NCI-H526 (cell line): ENCODE measurements around the gene DNAAF6.
"Not testable (repeated sequence)": the region's sequence is repeated elsewhere in the genome, so short reads cannot be mapped to it uniquely, and the experiment has no call there.

Experiments
- DNase-seq, 2 experiments: peaks; one replicate each; lab custom pipeline; 2025; lab: John Stamatoyannopoulos, UW

DNAAF6 gene

GRCh38 chrX:107205770-107206696, at the start of gene DNAAF6, which contains the start of gene NUP62CL:
Gene DNAAF6 (plus strand): TSS chrX:107206611. CDS start chrX:107212876, 6,265 bp downstream.
Gene NUP62CL (minus strand): TSS chrX:107206433. CDS start chrX:107175146, 31,287 bp downstream.
- DNase-seq: peak; percentile 78 to 88

DNA sequence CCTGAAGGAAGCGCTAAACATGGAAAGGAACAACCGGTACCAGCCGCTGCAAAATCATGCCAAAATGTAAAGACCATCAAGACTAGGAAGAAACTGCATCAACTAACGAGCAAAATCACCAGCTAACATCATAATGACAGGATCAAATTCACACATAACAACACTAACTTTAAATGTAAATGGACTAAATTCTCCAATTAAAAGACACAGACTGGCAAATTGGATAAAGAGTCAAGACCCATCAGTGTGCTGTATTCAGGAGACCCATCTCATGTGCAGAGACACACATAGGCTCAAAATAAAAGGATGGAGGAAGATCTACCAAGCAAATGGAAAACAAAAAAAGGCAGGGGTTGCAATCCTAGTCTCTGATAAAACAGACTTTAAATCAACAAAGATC, 48.8 kb upstream of the DNAAF6 start:
- not testable (repeated sequence) for DNase-seq

GRCh38 chrX:107167163-107167921, 39.1 kb upstream of the DNAAF6 start:
- no peak for DNase-seq

- no peak for DNase-seq
Observed at GRCh38 chrX:107168257-107168656, 38.2 kb upstream of the DNAAF6 start.

- DNase-seq: no peak
Observed at GRCh38 chrX:107168712-107169111, 37.7 kb upstream of the DNAAF6 start.

DNA sequence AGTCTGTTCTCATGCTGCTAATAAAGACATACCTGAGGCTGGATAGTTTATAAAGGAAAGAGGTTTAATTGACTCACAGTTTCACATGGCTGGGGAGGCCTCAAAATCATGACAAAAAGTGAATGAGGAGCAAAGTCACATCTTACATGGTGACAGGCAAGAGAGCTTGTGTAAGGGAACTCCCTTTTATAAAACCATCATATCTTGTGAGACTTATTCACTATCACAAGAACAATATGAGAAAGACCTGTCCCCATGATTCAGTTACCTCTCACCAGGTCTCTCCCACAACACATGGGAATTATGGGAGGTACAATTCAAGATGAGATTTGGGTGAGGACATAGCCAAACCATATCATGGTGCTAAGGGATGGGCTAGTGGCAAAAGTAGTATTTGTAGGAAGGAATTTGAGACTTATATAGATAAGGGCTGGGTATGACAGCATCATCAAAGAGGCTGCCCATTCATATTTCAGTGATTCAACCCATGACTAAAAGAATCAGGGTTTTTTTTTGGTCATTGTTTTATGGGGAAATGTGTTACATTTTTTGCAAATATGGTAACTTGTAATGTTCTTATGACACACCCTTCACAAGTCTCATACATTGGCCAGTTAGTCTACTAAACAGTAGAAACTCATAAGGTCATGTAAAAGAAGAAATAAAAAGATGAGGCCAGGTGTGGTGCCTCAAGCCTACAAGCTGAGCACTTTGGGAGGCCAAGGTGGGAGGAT, 34.9 kb upstream of the DNAAF6 start:
- no peak for DNase-seq

DNA sequence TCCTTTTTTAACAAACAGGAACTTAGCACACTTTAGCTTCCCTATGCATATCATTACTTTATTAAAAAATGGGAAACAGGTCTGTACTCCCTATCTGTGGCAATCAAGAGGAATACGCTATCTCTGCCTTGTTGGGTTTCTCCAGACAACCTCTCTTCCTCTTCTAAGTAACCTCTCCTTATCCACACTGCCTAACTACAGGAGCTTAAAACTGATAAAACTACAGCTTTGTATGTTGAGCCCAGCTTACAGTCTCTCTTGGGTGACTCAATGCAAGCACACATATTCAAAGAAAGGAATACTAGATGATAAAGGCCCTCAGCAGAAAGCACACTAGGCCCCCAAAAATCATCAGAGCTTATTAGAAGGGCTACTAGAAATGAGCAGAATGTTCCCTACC, 9.1 kb upstream of the DNAAF6 start:
- no peak for DNase-seq

DNA sequence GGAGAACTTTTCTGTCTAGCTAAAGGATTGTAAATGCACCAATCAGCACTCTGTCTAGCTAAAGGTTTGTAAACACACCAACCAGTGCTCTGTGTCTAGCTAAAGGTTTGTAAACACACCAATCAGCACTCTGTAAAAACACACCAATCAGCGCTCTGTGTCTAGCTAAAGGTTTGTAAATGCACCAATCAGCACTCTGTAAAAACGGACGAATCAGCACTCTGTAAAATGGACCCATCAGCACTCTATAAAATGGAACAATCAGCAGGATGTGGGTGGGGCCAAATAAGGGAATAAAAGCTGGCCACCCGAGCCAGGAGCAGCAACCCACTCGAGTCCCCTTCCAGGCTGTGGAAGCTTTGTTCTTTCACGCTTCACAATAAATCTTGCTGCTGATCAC, 8.3 kb upstream of the DNAAF6 start:
- DNase-seq: not testable (repeated sequence)

GRCh38 chrX:107199491-107199890, 6.9 kb upstream of the DNAAF6 start:
- no peak for DNase-seq

DNA sequence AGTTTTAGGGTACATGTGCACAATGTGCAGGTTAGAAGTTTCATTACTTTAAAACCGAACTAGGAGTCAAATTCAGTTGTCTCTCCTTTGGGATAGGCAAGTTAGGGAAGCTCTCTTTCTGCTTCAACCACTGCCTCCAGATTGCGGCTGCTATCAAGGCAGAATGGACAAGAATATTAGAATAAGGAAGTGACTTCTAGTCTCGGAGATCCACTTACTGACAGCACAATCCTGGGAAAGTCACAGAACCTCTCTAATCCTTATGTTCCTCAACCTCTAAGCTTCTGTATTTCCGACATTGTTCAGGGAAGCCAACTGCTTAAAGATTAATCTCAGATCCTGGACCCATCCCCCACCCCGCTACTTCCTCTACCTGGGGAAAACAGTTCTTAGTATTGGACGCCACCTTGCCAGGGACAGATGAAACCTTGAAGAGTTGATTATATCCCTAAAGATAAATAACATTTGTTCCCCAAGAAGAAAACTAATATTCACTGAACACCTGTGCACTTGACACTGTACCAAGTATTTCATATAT, 2.3 kb upstream of the DNAAF6 start:
- no peak for DNase-seq

GRCh38 chrX:107206697-107207065, 270 bp downstream of the DNAAF6 start:
- DNase-seq: no peak

DNA sequence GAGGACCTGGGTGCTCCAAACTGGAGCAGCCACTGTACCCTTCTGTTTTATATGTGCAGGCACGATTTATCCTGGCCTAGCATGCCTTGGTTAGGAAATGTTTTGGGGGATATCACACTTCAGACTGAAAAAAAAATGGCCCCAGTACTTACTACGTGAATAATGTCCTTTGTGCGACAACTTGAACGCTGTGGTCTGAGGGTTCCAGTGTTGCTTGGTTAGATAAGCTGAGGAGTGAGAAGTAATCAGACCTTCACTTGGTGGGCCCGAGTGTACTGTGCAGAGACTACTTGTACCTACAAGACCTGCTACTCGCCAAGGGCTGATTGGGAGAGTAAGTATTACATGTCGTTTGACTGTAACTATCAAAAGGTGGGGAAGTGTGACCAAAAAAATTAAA, 678 bp downstream of the DNAAF6 start:
- DNase-seq: no peak

DNA sequence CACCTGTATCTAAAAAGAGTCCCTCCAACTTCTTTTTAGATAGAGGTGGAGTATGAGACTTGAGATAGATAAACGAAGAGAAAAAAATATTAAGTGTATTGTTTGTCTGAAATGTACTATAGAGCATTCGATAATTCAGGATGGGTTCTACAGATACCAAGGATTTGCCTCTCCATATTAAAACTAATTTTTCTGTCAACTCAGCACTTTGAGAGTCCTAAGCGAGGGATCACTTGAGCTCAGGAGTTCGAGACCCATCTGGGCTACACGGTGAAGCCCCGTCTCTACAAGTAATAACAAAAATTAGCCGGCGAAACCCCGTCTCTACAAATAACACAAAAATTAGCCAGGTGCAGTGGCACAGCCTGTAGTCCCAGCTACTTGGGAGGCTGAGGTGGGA, 1.5 kb downstream of the DNAAF6 start:
- no peak for DNase-seq

- no peak for DNase-seq
Observed at GRCh38 chrX:107213477-107213876, 7.1 kb downstream of the DNAAF6 start.

GRCh38 chrX:107226757-107227156, 20.3 kb downstream of the DNAAF6 start:
- DNase-seq: no peak

- no peak for DNase-seq
Observed at GRCh38 chrX:107227780-107228485, 21.5 kb downstream of the DNAAF6 start.

DNA sequence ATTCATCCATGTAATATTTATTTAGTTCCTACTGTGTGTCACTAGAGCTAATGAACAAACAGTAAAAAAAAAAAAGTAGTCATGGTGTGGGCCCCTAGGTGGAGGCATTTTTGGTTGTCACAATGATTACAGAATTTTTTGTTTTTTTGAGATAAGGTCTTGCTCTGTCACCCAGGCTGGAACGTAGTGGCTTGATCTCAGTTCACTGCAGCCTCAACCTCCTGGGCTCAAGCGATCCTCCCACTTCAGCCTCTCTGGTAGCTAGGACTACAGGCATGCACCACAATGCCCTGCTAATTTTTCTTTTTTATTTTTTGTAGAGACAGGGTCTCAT, 22.0 kb downstream of the DNAAF6 start:
- no peak for DNase-seq

GRCh38 chrX:107272431-107272921, 66.1 kb downstream of the DNAAF6 start:
- no peak for DNase-seq

DNA sequence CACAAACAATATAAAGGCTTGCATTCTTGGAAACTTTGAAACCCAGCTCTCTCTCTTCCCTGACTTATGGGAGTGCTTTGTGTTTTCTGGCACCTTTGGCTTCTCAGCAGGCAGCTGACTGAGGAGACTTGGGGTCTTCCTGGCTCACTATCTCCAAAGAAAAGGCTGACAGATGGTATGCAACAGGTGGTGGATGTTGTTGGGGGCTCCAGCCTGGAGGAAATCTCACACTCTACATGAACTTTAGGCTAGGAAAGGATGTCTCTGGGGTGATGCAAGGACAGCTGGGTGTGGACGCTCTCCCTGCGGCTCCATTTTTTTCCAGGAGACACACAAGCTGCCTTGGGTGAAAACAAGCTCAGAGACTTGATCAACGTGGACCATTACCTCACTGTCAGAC, 67.4 kb downstream of the DNAAF6 start:
- no peak for DNase-seq

DNA sequence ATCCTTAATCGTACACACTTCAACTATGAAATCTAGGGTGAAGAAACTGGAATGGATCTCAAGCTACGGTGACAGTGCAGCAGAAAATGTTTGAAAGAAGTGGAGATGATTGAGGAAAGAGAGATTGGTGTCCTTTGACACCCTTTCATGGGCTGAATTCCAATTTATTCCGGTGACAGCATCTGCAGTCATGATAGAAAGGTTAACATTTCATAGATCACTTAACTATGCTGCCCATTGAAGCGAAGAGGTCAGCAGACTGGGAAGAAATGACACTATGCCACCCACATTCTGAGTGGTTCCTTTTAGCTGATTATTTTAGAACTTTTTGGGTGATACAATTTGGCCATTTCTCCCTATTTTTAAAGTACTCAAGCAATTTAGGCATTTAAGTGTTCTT, 82.3 kb downstream of the DNAAF6 start:
- no peak for DNase-seq

DNA sequence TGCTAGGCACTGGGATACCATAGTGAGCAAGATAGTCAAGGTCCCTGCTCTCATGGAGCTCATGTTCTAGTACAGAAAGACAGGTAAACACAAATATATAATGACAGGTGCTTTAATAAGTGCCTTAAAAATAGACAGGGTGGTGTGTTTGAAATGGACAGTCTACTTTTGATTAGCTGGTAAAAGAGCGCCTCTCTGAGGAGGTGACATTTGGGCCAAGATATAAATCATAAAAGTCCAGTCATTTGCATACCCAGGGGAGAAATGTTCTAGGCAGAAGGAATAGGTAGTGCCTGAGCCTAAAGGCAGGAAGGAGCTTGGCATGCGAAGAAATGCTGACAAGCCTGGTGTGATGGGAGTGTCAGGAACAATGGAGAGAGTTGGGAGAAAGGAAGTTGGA, 83.6 kb downstream of the DNAAF6 start:
- peak in 1 of 2 experiments; percentile 19 for DNase-seq
